Esophagus muscularis mucosa (tissue), 3 donors: ENCODE data around the gene PCDHGB1.

Experiments used
- CTCF ChIP-seq, 3 experiments: fragments of 200-600 bp in 2 of 3; fragments of 450-650 bp in 1 of 3; sonication (generic) in 2 of 3; IDR thresholded peaks; one replicate each; pipeline ENCODE4 v1.5.1; 2017 to 2019; ENCODE audit warnings: antibody characterized with exemption in 3 of 3, mild to moderate bottlenecking in 2 of 3, moderate library complexity in 1 of 3
- POLR2A ChIP-seq: fragments of 450-650 bp; IDR thresholded peaks from one replicate; pipeline ENCODE4 v1.6.1; 2017; ENCODE audit warnings: antibody characterized with exemption, moderate library complexity, mild to moderate bottlenecking, low read depth
- POLR2AphosphoS5 ChIP-seq, 2 donors: sonication (generic); formaldehyde crosslinking; IDR thresholded peaks; one replicate each; pipeline ENCODE4 v1.6.1; 2017; ENCODE audit warnings: antibody characterized with exemption in 2 of 2

- TF ChIP-seq CTCF (IDR thresholded peaks at IDR 0.05), result peak in 1 of 3 experiments; percentile 15
- no peak for TF ChIP-seq POLR2AphosphoS5 (IDR thresholded peaks at IDR 0.05)
- no peak for TF ChIP-seq POLR2A
Measured at GRCh38 chr5:141343242-141343952, 6.5 kb upstream of the PCDHGB1 start, which contains the start of gene PCDHGA3.
